Fibroblast of gingiva (primary cell): ENCODE measurements around the gene TMEM240.
"Not testable (repeated sequence)": the region's sequence is repeated elsewhere in the genome, so short reads cannot be mapped to it uniquely, and the experiment has no call there.

Experiments
- DNase-seq: peaks from one replicate; pipeline ENCODE4 v3.0.0-alpha.2; 2011; ENCODE audit warnings: low read depth

Gene TMEM240

DNA sequence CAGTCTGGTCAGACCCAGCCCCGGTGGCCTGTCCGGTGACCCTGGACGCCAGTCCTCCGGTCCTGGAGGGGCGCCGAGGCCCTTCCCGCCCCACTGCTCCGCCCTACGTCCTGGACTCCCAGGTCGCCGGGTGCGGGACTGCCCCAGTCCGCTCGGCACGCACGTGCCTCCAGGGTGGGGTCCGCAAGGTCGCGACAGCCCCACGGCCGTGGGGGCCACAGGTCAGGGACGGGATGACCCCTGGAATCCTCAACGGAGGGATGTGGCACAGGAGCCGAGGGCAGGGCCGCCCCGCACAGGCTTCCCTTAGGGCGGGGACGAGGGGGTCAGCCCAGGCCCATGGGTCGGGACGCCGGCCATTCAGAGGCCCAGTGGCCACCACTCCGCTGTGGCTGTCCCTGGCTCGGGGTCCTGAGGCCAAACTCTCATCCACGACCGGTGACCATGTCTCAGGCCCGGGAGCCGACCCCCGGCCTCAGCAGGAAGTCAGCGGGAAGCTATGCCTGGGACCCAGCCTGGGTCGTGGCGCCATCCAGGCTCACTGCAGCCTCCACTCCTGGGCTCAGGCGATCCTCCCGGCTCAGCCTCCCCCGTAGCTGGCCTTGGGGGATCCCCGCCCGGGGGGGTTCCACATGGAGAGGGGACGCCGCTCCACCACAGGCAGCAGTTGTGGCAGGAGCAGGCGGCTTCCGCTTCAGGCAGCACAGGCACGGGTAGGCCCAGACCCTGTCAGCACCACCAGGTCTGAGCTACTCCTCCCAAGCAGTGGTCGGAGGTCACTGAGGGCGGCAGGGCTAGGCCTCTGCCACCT lies 599 bp upstream of the TMEM240 start:
- no peak for DNase-seq

DNA sequence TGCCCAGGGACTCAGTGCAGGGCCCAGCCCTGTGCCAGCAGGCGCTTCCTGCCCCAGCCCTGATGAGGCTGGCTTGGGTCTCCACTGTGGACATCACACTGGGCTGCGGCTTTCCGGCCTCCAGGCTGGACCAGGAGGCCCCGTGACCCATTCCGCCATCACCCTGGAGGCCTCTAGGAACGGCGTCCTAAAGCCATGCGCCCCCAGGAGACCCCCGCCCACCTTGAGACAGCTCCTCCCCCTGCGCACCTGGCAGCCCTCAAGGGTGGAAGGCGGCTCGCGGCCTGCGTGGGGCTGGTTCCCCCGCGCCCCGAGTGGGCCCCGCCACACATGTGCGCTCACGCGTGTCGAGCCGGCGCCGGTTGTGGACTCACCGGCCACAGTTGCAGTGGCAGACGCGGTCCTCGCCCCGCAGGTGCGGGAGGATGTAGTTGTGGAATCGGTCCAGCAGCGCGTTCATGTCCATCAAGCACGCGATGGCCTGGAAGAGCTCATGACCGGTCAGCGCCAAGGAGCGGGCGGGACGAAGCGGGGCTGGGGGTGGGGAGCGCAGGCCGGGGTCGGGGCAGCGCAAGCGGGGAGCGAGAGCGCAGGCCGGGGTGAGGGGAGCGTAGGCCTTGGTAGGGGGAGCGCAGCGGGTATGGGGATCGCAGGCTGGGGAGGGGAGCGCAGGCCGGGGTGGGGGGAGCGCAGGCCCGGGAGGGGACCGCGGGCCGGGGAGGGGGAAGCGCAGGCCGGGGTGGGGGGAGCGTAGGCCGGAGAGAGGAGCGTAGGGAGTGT lies 924 bp downstream of the TMEM240 start:
- no peak for DNase-seq

DNA sequence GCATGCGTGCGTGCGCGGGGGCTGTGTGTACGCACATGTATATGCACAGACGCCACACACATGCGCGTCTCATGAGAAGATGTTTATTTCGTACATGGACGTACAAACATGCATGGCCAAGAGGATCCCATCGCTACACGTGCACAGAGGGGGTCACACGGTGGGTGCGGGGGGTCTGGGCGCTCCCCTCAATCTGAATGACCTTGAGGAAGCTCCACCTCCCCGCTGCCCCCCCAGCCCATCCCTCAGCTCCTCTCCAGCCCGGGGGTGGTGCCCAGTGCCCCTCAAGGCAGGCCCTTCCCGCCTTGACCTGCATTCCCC lies 1.5 kb downstream of the TMEM240 start:
- no peak for DNase-seq

DNA sequence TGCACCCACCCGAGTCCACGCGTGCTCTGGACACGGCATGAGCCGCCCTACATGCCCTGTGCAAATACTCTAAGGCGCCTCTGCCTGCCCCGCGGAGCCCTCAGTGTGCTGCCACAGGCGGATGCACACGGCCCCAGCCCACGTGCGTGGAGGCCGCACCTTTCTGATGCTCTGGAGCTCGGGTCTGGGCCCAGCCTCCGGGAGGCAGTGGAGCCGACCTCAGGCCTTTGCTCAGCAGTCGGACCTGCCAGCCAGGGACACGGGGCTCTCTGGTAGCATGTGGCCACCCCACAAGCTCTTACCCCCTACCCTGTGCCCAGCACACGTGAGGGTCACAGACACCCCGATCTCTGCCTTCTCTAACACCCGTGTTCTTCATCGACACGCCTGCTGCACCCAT lies 2.1 kb downstream of the TMEM240 start:
- no peak for DNase-seq

DNA sequence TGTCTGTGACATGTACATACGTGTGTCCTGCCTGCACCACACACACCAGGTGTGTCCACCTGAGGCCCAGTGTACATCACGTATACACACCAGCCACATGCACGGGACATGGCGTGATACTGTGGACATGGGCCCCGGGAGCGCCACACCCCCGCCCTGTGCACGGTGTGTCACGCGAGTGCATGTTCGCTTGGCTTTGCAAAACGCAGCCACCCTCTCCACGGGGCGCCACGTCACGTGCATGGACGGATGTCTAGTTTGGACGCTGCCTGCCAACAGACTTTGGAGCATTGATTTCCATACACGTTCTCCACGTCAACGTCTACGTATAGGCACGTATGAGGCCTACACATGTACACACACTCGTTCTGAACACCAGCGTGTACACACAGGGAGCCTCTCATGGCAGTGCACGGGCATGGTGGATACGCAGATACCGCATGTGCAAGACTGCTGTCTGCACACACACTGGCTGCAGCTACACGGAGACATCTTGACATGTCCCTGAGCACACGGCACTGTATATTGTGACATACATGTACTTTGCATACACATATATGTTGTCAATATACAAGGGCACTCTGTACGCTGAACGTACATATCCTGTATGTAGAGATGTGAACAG lies 2.7 kb downstream of the TMEM240 start:
- no peak for DNase-seq

DNA sequence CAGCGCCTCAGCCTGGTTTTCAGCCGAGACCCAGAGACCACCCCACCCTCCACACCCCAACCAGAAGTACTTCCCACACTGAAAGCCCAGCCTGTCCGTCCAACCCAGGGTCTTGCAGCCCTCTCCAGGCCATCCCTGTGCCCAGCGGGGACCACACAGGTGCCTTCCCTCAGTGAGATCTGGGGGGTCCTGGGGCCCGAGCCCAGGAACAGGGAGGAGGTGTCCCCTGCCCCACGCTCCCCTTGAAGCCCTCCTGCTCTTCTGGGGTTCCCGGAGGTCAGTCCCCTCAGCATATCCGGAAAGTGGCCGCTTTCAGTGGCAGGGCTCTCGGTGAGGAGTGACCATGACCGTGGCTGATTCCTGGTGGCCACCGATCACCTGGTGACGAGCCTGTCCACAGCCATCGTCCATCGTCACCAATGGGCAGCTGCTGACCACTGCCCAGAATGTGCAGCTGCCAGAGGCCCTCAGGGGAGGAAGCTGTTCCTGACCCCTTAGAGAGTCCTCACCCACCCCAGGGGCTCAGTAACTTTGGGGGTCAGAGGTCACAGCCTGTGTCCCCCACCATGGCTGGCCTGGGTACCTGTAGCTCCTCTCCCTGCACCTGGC lies 3.4 kb downstream of the TMEM240 start:
- no peak for DNase-seq

DNA sequence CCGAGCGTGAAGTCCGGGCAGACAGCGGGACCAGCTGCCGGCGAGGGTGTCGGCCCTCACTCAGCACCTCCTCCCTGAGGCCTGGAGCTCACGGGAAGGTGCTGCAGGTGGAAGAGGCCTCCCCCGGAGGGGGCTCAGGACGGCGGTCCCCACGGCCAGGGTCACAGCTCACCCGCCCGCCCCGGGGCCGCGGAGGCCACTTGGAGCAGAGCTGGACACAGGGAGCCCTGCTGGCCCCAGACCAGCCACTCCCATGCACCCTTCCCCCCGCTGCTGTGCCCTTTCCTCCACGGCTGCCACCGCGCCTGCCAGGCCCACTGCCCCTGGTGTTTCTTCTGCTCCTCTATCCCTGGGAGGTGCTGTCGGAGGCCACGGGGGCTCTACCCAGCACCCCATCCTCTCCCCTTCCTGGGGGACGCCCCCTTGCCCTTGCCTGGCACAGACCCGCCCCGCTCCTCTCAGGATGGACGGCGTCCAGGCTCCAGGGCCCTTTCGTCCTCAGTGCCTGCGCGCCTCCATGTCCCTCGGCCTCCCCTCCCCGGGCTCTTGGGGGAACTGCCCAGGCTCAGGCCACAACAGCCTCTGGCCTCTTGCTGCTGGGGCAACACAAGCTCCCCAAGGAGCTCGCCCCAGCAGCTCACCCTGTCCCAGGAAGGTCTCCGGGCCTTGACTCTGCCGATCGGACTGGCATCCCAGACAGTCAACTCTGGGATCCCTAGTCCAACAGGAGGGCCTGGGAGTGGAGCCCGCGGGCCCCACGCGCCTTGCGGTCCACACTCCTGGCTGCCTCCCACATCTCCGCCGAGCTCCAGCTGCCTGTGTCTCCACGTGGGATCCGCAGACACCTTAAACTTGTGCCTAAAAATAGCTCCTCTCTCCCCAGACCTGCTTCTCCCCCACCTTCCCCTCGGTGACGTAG lies 4.1 kb downstream of the TMEM240 start:
- DNase-seq: no peak

DNA sequence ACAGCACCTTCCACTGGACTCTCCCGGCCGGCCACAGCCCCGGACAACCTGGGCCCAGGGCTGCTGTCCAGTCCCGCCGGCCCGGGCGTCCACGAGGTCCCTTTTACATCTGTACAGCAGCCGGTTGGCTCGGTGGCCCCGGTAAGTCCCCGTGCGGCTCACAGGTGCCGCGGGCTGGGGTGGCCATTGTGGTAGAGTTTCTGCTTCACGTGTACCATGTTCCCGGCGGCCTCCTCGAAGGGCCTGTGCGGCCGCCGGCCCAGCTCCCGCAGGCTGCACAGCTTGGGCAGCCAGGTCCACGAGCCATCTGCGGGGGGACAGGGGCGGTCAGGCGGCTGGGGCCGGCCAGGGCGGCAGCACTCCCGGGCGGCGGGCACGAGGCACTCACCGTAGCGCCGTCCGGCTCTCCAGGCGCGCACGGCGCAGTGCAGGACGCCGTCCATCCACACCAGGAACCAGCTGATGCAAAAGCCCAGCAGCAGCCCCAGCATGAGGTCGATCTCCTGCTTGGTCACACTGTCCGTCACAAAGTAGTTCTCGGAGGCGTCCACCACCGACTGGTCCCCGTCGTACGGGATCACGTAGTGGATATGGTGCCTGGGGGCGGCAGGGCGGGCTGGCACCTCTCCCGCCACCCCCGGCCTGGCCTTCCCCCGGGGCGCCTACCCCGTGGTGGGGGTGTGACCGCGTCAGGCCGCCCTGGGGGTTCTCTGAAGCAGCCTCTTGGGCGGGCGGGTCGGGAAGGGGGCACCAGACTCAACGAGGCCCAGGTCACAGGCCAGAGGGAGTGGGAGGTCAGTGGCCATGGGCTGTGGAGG lies 5.0 kb downstream of the TMEM240 start:
- no peak for DNase-seq

DNA sequence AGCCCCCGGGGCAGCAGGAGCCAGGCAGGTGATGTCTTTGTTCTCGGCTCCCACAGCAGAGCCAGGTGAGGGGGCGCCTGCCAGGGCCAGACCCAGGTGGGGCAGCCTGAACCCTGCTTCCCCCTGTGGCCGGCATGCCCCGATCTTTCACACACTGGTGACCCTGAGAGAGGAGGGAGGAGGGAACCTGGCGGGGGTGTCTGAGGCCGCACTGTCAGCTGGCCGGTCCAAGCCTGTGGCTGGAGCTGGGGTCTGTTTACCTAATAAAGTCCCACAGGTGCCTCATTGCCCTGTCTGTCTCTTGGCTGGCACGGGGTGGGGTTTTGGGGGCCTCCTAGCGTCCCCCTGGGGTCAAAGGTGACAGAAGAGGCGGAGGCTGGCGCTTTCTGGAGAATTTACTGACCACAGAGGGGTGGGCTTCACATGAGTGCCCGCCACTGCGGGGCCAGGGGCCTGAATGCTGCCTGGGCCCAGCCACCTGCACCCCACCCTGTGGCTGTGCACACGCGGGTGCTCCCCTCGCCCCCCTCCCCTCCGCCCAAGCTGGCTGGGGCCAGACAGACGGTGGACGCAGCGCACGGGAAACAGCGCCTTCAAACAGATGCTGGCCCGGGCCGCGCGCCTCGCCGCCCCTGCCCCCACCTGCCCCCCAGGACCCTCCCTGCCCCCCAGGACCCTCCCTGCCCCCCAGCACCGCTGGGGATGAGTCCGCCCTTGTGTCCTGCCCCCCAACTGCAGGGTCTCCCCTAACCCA lies 5.8 kb downstream of the TMEM240 start:
- DNase-seq: no peak

DNA sequence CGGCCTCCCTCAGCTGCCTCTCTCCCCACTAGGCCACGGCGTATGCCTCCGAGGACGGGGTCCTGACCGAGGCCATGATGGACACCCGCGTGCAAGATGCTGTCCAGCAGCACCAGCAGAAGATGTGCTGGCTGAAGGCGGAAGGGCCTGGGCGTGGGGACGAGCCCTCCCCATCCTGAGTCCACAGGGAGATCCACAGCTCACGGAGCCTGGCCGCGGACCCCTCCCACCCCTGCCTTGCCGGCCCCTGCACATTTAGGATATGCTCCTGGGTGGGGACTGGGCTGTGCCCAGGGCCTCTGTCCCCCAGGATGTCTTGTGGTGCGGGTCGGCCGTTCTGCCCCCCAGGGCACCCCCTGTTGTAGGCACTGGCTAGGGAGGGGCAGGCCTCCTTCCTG lies 6.5 kb downstream of the TMEM240 start:
- not testable (repeated sequence) for DNase-seq

DNA sequence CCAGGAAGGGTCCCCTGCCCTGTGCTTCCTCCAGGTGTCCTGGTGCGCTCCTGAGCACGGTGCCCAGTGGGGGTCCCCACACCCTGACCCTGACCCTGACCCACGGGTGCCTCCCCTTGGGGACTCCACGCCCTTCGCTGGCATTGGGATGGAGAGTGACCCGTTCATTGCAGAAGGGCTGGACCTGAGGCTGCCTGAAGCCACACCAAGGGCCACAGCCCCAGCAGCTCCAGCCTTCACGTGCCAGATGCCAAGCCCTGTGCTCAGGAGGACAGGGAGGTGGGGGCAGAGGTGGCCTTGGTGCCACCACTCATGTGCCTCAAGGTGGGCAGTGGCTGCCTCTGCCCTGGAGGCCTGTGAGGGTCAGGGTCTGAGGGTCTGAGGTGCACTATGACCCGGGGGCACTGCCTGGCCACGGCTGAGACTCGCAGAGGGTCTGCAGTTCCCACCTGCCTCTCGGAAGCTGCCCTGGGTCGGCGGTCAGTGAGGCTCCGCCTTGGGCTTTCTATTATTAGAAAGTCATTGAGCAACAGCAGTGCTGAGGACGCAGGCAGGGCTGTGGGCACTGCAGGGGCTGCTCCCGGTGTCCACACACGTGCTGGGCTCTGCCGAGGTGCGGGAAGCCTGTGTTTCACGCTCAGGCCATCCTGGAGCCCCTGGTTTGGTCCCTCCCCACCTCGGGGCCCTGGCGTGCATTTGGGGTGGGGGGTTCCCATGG lies 7.1 kb downstream of the TMEM240 start:
- not testable (repeated sequence) for DNase-seq

DNA sequence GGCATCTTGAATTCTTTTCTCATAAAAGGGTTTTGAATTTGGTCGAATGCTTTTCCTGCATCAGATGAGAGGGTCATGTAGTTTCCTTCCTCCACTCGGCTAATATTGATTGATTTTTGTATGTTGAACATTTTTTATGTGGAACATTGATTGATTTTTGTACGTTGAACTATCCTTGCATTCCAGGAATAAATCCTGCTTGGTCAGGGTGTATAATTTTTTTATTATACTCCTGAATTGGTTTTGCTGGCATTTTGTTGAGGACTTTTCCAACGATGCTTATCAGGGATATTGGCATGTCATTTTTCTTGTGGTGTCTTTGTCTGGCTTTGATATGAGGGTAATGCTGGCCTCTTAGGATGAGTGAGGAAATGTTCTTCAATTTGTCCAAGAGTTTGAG lies 8.5 kb downstream of the TMEM240 start:
- no peak for DNase-seq

DNA sequence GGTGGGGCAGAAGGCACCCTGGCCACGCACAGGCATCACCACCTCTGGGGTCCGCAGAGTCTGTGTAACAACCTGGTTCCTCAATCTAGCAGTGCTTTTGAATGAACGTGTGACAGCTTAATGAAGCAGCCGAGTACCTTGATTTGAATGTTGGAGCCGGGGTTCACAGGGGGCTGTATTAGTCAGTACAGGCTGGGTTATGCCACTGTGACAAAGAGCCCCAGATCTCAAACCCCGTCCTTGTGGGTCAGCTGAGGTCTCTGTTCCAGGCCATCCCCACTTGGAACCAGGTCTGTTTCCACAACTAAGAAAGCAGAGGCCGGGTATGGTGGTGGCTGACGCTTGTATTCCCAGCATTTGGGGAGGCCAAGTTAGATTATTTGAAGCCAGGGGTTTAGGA lies 10.5 kb downstream of the TMEM240 start:
- DNase-seq: no peak

DNA sequence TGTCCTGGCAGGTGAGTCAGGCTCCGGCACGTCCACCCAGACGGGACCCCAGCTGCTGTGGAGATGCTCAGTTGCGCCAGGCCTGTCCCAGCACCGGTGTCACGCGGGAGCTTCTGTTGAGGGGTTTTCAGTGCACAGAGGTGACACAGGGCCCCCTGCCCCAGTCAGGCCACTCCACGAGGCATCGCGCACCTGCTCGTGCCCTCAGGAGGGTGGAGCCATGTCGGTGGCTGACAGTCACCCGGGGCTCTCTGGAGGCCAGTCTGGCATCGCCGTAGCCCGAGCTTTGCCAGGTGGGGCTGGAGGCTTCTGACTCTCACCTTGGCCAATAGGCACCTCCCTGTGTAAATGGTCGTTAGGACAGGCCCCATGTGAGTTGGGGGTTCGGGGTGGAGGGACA lies 11.1 kb downstream of the TMEM240 start:
- DNase-seq: no peak

DNA sequence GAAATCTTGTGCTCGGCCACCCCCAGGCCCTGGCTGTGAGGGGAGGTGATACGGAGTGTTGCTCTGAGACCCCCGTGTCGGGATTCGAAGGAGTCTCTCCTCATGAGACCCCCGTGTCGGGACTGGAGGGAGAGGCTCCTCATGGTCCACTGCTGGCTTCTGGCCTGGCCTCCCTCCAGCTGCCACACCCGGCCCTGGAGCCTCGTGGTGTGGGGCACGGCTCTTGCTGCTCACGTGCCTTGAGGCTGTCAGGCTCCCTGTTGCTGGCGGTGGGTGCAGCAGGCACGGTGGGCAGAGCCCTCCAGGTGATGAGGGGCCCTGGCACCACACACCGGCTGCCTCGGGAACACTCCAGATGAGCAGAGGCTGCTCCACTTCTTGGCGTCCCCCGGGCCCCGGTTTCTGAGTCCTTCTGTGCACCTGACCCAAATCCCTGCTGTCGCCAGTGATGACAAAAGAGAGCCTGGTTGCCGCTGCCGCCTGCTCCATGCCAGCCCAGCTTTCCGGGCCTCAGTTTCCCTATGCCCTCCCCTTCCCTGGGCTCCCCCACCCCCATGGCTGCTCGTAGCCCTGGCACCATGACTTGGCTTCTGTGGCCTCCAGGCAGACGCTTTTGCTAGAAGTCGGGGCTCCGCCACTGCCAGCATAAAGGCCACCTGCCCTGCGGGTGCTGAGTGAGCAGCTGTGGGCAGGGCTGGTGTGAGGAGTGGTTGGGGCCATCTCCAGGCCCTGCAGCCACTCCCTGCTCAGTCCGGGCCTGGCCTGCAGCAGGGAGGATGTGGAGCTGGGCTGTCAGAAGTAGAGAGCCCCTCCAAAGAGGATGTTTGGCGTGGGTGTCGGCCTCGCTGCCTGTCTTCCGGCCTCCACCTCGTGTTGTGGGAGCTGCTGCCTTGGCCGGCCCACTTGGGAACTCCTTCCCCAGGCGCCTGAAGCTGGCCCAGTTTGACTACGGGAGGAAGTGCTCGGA lies 11.8 kb downstream of the TMEM240 start:
- DNase-seq: no peak

DNA sequence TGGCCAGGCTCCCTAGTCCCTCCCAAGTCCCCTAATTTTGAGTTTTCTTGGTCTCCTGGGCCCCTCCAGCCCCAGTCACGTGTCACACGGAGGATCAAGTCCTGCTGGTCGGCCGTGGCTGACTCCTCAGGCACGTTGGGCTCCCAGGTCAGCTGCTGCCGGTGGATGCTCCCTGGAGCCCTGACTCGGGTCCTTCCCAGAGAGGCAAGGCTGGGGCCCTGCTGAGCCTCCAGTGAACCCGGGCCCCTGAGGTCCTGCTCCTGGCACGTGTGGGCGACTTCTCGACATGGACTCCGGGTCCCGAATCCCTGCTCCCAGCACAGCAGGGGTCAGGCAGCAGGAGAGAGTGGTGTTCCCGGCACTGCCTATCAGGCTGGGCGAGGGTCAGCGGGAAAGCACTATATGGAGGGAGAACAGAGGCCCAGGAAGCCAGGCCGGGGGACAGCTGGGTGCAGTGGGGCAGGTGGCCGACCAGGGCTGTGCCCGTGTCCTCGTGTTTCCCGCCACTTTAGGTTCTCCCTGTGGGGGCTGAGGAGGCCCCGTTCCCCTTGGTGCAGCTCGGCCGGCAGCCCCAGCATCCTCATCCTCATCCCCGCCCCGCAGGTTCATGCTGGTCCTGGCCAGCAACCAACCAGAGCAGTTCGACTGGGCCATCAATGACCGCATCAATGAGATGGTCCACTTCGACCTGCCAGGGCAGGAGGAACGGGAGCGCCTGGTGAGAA lies 13.2 kb downstream of the TMEM240 start:
- DNase-seq: no peak

DNA sequence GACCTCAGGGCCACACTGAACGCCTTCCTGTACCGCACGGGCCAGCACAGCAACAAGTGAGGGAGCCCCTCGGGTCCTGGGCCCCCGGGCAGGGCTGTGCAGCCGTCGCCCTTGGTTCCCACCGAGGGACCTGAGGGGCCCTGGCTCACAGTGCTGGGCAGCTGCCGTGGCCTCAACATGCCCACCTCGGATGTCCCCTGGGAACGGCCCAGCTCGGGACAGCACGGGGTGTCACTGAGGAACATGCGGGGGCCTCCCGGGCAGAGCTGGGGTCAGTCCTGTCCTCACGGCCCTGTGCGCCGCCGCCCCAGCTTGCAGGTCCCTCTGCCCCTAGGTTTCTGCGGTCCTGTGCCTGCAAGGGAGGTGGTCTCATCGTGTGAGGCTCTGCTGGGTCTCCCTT lies 13.9 kb downstream of the TMEM240 start:
- DNase-seq: not testable (repeated sequence)
